Epithelial cell of esophagus (primary cell): Measurements from ENCODE around the gene IL15RA.

Experiments
- DNase-seq: peaks from one replicate; pipeline ENCODE4 v3.0.0; 2010; ENCODE audit warnings: low read depth
- H3K4me3 ChIP-seq: 2 replicates; pipeline ENCODE4 v1.5.1; 2011; ENCODE audit warnings: mild to moderate bottlenecking, low read length, control low read depth
- TF ChIP-seq, protein P1 (sequence below): IDR thresholded peaks from 2 replicates; pipeline ENCODE4 v1.5.1; 2011; ENCODE audit warnings: low read depth, mild to moderate bottlenecking, low read length, control low read depth, inconsistent platforms; ENCODE audit not compliant: insufficient read depth; ENCODE audit errors: missing control alignments

Gene IL15RA

DNA sequence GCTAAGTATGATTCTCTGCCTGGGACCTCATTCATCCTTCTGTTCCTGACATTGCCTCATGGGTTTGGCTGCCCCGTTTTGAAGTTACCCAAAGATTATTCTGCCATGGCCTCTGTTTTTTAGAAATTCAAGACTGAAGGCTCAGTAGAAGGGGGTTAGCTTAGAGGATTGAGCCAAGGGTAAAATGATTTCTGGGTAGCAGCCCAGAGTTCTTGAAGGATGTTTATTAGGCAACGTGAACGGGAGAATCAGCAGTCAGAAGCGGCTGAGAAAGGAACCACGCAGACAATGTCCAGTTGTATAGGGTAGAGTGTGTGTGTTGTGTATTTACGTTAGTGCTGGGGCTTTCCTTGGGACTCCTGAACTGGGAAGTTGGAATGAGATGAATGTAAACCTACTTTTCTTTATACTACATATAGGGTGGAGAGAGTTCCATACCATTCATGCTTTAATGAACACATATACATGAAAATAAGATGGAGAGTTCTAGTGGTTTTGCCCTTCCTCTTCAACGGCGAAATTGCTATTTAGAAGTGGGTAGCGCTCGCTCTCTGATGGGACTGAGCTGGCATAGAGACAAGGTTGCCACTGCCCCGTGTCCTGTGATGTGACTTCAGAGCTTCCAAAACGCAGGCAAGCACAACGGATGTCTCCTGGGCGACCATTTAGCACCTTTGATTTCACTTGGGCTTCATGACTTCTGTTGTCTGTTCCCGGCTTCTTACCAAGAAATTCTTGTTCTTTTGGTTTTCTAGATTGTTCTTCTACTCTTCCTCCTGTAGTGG, 35.0 kb upstream of the IL15RA start:
- DNase-seq, result no peak

DNA sequence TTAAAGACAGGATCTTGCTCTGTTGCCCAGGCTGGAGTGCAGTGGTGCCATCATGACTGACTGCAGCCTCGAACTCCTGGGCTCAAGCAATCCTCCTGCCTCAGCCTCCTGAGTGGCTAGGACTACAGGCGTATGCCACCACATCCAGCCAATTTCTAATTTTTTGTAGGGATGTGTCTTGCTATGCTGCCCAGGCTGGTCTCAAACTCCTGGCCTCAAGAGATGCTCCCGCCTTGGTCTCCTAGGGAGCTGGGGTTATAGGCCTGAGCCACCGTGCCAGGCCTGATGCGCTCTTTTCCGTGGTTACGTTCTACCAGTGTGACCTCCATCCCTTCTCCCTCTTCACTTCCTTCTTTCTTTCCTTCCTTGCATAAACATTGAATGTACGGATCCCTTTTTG, 34.2 kb upstream of the IL15RA start:
- TF ChIP-seq, protein P1, sequence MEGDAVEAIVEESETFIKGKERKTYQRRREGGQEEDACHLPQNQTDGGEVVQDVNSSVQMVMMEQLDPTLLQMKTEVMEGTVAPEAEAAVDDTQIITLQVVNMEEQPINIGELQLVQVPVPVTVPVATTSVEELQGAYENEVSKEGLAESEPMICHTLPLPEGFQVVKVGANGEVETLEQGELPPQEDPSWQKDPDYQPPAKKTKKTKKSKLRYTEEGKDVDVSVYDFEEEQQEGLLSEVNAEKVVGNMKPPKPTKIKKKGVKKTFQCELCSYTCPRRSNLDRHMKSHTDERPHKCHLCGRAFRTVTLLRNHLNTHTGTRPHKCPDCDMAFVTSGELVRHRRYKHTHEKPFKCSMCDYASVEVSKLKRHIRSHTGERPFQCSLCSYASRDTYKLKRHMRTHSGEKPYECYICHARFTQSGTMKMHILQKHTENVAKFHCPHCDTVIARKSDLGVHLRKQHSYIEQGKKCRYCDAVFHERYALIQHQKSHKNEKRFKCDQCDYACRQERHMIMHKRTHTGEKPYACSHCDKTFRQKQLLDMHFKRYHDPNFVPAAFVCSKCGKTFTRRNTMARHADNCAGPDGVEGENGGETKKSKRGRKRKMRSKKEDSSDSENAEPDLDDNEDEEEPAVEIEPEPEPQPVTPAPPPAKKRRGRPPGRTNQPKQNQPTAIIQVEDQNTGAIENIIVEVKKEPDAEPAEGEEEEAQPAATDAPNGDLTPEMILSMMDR, result no peak
- no peak overlapping the region for H3K4me3 ChIP-seq
- DNase-seq, result no peak

More for the DNA sequence above, 35.0 kb upstream of the IL15RA start:
- no peak overlapping the region for H3K4me3 ChIP-seq
- TF ChIP-seq, protein P1, result no peak

DNA sequence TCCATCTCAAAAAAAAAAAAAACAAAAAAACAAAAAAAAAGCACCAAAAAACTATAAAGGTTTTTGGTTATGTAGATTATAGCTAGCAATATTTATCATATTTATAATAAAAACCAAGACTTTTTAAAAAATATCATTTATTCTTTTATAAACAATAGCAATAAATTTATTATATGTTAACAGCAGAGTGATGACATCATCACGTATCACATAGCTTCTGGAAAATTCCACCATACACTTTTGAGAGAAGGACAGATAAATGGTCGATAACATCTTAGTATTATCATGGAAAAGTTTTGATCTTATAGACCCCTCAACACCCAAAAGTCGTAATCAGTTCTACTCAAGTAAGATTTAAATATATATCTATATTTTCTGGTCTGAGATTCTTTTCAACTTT, 33.2 kb upstream of the IL15RA start:
- TF ChIP-seq, protein P1, result no peak
- H3K4me3 ChIP-seq, result no peak overlapping the region
- DNase-seq, result no peak

DNA sequence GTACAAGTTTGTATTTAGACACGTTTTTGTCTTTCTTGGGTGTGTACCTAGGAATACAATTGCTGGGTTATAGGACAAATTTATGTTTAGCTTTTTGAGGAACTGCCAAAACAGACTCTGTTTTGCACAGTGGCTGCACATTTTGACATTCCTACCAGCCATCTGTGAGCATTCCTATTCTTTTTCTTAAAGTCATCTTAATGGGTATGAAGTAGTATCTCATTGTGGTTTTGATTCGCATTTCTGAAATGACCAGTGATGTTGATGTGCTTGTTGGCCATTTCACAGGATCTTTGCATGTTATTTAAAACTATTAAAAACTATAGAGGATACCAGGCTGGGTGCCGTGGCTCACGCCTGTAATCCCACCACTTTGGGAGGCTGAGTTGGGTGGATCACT, 32.6 kb upstream of the IL15RA start:
- no peak for DNase-seq
- no peak overlapping the region for H3K4me3 ChIP-seq
- TF ChIP-seq, protein P1, result no peak

DNA sequence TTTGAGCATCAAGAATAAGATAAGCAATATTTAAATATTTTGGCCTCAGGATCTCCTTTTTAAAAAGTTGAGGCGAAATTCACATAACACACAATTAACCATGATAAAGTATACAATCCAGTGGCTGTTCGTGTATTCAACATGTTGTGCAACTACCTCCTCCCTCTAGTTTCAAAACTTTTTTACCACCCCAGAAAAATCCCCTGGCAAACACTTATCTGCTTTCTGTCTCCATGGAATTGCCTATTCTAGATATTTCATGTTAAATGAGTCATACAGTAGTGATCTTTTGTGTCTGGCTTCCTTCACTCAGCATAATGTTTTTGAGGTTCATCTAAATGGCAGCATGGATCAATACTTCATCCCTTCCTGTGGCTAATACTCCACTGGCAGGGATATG, 31.8 kb upstream of the IL15RA start:
- peak; percentile 12 for DNase-seq
- TF ChIP-seq, protein P1, result no peak
- no peak overlapping the region for H3K4me3 ChIP-seq

DNA sequence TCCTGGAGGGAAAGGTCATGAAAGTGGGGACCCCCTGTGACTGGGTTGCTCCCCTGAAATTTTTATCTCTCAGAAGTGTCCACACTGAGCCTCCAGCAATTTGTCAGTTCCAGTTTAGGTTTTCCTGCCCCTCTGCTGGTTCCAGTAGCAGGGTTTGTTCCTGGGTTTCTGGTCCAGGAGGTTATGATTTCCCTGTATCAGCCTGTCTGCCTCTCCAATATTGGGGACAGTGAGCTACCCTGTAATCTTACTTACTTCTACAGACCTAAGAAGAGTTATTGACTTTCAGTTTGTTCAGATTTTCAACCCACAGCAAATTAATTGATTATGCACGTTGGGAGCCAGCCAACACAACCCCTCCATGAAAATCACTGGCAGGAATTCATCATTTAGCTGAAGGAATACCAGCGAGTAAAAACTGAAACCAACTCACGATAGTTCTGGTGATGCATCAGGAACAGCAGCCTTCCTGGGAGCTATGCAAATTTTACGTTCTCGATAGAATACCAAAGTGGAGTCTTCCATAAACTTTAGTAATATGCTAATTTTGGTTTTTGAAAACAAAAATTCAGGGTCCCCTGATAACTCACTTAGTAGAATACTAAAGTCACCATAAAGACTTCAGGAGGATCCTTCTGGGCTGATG, 31.3 kb upstream of the IL15RA start:
- TF ChIP-seq, protein P1, result no peak
- no peak overlapping the region for H3K4me3 ChIP-seq
- DNase-seq, result no peak

DNA sequence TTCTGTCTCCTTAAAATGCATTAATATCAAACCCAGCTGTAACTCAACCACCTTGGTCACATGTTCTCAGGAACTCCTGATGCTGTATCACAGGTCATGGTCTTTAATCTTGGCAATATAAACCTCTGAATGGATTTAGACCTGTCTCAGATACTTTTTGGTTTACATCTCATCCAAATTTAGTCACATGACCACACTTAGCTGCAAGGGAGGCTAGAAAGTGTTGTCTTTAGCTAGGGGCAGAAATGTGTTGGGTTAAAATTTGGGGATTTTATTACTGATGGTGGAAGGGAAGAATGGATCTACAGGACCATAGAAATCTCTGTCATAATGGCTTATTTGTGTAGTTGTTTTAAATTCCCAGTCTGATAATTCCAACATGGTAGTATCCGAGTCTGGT, 29.6 kb upstream of the IL15RA start:
- TF ChIP-seq, protein P1, result no peak
- H3K4me3 ChIP-seq, result no peak overlapping the region
- DNase-seq, result no peak
